ENCODE measurements around the gene KATNB1. TPM values are rescaled to one million over a fixed set of nuclear protein-coding genes. Genes with fewer than 3 reads are reported as not detected.

KATNB1 gene
- total RNA-seq, 2 donors from 2014 or later: 9.0 to 16.2 TPM

GRCh38 chr16:57805176-57805575 lies 69.6 kb downstream of the KATNB1 start:
- no peak for TF ChIP-seq CTCF (IDR thresholded peaks at IDR 0.05)
- Histone ChIP-seq H3K27ac (no peak overlapping the region), H3K4me3 (no peak overlapping the region), H3K4me1 (ENCODE audit: control insufficient read depth in 1 of 2, low read depth in 2 of 2) (peaks cover 25 to 47% of the 10 kb centered on the region in 2 donors), H3K9me3 (no peaks in the 10 kb centered on the region), H3K27me3 (replicated peaks; ENCODE audit: insufficient read depth) (no peaks in the 10 kb centered on the region), H3K36me3 (no peaks in the 10 kb centered on the region)
- ATAC-seq (ENCODE audit: insufficient number of reproducible peaks, low FRiP score, low read depth): no peak
- DNase-seq (ENCODE audit: low spot score): no peak

Other genes starting within 250 kb of the KATNB1 start
- gene DOK4, start 249.3 kb upstream of the KATNB1 start, total RNA-seq: 10 to 100 TPM; 43.2 to 70.1 TPM
- gene CCDC102A, start 199.2 kb upstream of the KATNB1 start, total RNA-seq: 10 to 100 TPM; 26.4 to 43.2 TPM
- gene ADGRG5, start 193.1 kb upstream of the KATNB1 start, total RNA-seq: under 1 TPM in 1 of 2 donors, not detected in 1; 0.27 TPM
- gene ADGRG1, start 107.1 kb upstream of the KATNB1 start, total RNA-seq: 10 to 100 TPM in 1 of 2 donors, 1 to 10 TPM in 1; 5.4 to 79.1 TPM
- 1 to 10 TPM in 1 of 2 donors, under 1 TPM in 1; 0.41 to 5.1 TPM for gene ADGRG3, start 67.5 kb upstream of the KATNB1 start, total RNA-seq
- gene DRC7, start 41.0 kb upstream of the KATNB1 start, total RNA-seq: not detected
- 100 to 1,000 TPM; 109 to 123 TPM for gene KIFC3, start 66.7 kb downstream of the KATNB1 start, total RNA-seq
- gene CNGB1, start 235.4 kb downstream of the KATNB1 start, total RNA-seq: not detected